ENCODE results near the gene GPC1. TPM values are rescaled to one million over a fixed set of nuclear protein-coding genes. Genes with fewer than 3 reads are reported as not detected.

The GPC1 gene
- polyA plus RNA-seq, 1 experiment: 126 TPM

- DNase-seq (ENCODE audit: low read depth): no peak
- ChIA-PET POLR2A (no interaction called here), CTCF (no interaction called here)
- Histone ChIP-seq H3K4me3 (ENCODE audit: low read depth, low read length) (no peak overlapping the region), H3K27me3 (ENCODE audit: control insufficient read depth, insufficient read depth, low read length) (no peaks in the 10 kb centered on the region), H3K36me3 (ENCODE audit: control insufficient read depth, insufficient read depth, low read length) (peaks cover 38% of the 10 kb centered on the region)
- TF ChIP-seq, protein P1, sequence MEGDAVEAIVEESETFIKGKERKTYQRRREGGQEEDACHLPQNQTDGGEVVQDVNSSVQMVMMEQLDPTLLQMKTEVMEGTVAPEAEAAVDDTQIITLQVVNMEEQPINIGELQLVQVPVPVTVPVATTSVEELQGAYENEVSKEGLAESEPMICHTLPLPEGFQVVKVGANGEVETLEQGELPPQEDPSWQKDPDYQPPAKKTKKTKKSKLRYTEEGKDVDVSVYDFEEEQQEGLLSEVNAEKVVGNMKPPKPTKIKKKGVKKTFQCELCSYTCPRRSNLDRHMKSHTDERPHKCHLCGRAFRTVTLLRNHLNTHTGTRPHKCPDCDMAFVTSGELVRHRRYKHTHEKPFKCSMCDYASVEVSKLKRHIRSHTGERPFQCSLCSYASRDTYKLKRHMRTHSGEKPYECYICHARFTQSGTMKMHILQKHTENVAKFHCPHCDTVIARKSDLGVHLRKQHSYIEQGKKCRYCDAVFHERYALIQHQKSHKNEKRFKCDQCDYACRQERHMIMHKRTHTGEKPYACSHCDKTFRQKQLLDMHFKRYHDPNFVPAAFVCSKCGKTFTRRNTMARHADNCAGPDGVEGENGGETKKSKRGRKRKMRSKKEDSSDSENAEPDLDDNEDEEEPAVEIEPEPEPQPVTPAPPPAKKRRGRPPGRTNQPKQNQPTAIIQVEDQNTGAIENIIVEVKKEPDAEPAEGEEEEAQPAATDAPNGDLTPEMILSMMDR (IDR thresholded peaks at IDR 0.05; ENCODE audit: insufficient read depth, low read depth, low read length): no peak
Measured at GRCh38 chr2:240462073-240462706, 26.7 kb downstream of the GPC1 start.

DNA sequence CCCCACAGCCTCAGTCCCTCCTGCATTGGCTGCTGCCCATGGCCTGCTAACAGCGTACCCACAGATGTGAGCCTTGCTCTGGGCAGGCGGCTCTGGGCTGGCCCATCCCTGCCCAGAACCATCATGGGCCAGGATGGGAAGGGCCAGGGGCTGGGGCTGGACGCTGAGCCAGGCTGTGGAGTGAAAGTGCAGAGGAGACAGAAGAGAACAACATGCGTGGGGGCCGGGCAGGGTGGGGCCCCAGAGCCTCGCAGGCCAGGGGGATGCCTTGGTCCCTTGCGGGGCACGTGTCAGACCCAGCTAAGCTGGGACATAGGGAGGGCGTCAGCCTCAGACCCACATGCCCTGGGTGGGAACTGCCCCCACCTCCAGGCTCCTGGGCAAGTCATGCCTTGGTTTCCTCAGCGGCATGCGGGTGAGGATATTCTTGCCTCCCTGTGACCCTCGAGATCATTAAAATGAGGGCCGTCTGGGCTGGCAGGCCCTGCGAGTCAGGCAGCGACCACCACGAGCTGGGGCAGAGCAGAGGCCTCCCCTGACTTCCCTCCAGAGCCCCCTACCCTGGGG is 27.3 kb downstream of the GPC1 start:
- DNase-seq (ENCODE audit: low read depth): no peak
- Histone ChIP-seq H3K27me3 (ENCODE audit: control insufficient read depth, insufficient read depth, low read length) (no peaks in the 10 kb centered on the region), H3K36me3 (ENCODE audit: control insufficient read depth, insufficient read depth, low read length) (peaks cover 38% of the 10 kb centered on the region), H3K4me3 (ENCODE audit: low read depth, low read length) (no peak overlapping the region)
- ChIA-PET POLR2A (no interaction called here), CTCF (no interaction called here)
- TF ChIP-seq, protein P1 (IDR thresholded peaks at IDR 0.05; ENCODE audit: insufficient read depth, low read depth, low read length): no peak

GRCh38 chr2:240463274-240463865 is 27.9 kb downstream of the GPC1 start:
- no peaks in the 10 kb centered on the region for H3K27me3 ChIP-seq (ENCODE audit: control insufficient read depth, insufficient read depth, low read length)
- CTCF ChIA-PET: no interaction called here
- TF ChIP-seq, protein P1 (IDR thresholded peaks at IDR 0.05; ENCODE audit: insufficient read depth, low read depth, low read length): no peak
- peaks cover 38% of the 10 kb centered on the region for H3K36me3 ChIP-seq (ENCODE audit: control insufficient read depth, insufficient read depth, low read length)
- DNase-seq (ENCODE audit: low read depth): no peak
- H3K4me3 ChIP-seq (ENCODE audit: low read depth, low read length): no peak overlapping the region
- POLR2A ChIA-PET: no interaction called here

DNA sequence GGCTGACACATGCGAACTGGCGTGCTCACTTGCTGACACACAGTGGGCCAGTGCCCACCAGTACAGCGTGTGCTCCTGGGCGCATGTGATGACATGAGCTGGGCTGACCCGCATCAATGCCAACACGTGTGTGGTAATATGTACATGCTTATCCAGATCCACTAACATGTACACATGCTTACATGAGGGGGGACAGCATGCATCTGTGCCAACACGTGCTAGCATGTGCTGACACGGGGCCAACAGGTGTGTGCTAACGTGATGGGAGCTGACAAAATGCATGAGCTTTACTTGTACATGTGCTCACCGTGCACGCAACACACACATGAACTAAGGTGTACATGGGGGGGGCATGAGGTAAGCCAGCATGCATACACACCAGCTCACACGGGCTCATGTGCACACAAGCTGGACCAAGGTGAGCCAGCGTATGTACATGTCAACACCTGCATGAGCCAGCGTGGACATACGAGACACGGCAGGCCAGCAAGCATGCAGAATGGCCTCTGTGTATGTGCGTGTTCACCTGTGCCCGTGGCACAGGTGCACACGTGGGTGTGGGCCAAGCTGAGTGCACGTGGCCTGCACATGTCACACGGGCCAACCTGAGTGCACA is 28.5 kb downstream of the GPC1 start:
- DNase-seq (ENCODE audit: low read depth): no peak
- ChIA-PET CTCF (no interaction called here), POLR2A (no interaction called here)
- H3K36me3 ChIP-seq (ENCODE audit: control insufficient read depth, insufficient read depth, low read length): peaks cover 35% of the 10 kb centered on the region
- no peaks in the 10 kb centered on the region for H3K27me3 ChIP-seq (ENCODE audit: control insufficient read depth, insufficient read depth, low read length)
- H3K4me3 ChIP-seq (ENCODE audit: low read depth, low read length): no peak overlapping the region
- TF ChIP-seq, protein P1 (IDR thresholded peaks at IDR 0.05; ENCODE audit: insufficient read depth, low read depth, low read length): no peak

DNA sequence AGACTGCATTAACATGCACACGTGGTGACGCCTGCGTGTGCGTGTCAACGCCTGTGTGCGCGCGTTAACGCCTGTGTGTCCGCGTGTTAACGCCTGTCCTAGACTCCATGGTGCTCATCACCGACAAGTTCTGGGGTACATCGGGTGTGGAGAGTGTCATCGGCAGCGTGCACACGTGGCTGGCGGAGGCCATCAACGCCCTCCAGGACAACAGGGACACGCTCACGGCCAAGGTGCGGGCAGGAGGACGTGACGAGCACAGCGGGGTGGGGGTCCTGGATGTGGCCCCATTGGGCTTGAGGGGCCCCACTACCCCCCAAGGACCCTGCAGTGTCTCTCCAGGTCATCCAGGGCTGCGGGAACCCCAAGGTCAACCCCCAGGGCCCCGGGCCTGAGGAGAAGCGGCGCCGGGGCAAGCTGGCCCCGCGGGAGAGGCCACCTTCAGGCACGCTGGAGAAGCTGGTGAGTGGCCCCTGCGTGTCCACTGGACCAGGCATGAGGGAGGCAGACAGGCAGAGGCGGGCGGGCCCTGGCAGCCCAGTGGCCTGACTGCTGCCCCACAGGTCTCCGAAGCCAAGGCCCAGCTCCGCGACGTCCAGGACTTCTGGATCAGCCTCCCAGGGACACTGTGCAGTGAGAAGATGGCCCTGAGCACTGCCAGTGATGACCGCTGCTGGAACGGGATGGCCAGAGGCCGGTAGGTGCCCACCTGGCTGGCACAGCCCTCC is 29.2 kb downstream of the GPC1 start:
- CTCF ChIA-PET: no interaction called here
- H3K4me3 ChIP-seq (ENCODE audit: low read depth, low read length): no peak overlapping the region
- peaks cover 30% of the 10 kb centered on the region for H3K36me3 ChIP-seq (ENCODE audit: control insufficient read depth, insufficient read depth, low read length)
- H3K27me3 ChIP-seq (ENCODE audit: control insufficient read depth, insufficient read depth, low read length): no peaks in the 10 kb centered on the region
- no peak for DNase-seq (ENCODE audit: low read depth)
- TF ChIP-seq, protein P1 (IDR thresholded peaks at IDR 0.05; ENCODE audit: insufficient read depth, low read depth, low read length): no peak
- POLR2A ChIA-PET: no interaction called here

All from BJ (cell line).